ENCODE results near the gene NLRC4.
A peak's percentile ranks its signal among the peaks of the same experiment; 100 is the strongest.
"Not testable (repeated sequence)": the region's sequence is repeated elsewhere in the genome, so short reads cannot be mapped to it uniquely, and the experiment has no call there.

Gene NLRC4, protein sequence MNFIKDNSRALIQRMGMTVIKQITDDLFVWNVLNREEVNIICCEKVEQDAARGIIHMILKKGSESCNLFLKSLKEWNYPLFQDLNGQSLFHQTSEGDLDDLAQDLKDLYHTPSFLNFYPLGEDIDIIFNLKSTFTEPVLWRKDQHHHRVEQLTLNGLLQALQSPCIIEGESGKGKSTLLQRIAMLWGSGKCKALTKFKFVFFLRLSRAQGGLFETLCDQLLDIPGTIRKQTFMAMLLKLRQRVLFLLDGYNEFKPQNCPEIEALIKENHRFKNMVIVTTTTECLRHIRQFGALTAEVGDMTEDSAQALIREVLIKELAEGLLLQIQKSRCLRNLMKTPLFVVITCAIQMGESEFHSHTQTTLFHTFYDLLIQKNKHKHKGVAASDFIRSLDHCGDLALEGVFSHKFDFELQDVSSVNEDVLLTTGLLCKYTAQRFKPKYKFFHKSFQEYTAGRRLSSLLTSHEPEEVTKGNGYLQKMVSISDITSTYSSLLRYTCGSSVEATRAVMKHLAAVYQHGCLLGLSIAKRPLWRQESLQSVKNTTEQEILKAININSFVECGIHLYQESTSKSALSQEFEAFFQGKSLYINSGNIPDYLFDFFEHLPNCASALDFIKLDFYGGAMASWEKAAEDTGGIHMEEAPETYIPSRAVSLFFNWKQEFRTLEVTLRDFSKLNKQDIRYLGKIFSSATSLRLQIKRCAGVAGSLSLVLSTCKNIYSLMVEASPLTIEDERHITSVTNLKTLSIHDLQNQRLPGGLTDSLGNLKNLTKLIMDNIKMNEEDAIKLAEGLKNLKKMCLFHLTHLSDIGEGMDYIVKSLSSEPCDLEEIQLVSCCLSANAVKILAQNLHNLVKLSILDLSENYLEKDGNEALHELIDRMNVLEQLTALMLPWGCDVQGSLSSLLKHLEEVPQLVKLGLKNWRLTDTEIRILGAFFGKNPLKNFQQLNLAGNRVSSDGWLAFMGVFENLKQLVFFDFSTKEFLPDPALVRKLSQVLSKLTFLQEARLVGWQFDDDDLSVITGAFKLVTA

DNA sequence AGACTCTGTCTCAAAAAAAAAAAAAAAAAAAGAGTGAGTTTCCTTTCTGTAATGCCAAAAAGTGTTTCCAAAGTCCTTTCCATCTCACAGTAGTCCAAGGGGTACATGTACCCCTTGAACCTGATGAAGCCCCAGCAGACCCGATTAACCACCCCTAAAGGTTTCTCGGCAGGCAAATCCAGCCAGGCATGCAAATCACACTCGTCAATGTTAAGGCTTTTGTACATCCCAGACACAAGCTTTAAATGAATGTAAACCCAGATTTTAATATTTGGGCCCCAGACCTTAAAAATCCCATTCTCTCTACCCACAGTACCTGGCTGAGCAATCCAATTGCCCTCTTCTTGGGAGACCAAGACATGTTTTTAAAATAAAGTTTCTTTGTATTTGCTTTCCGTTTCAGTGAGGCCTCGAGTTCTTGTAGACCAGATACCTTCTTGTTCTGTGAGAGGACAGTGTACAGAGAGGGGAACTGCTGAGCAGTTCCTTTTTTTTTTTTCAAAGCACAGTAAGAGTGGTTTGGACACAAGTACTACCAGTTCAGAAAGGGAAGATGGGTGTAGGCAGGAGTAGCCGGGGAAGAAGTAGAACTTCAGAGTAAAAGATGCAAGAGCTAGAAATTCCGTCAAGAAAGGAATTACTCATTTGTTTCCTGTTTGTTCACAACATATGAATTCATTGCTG is at the start of gene NLRC4:
NLRC4 (minus strand) TSS at position 465 of the 684 bp plus-strand sequence. CDS start 8,111 bp downstream, outside the sequence.
- DNase-seq: no peak

DNA sequence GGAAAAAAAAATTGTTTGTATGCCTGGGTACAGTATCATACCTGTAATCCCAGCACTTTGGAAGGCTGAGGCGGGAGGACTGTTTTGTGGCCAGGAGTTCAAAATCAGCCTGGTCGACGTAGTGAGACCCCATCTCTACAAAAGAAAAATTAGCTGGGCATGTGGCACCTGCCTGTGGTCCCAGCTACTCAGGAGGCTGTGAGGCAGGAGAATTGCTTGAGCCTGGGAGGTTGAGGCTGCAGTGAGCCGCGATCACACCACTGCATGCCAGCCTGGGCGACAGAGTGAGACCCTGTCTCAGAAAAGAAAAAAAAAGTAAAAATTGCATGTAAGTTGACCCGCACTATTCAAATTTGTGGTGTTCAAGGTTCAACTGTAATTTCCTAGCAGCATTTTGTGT is 45.9 kb upstream of the NLRC4 start:
- DNase-seq: no peak

DNA sequence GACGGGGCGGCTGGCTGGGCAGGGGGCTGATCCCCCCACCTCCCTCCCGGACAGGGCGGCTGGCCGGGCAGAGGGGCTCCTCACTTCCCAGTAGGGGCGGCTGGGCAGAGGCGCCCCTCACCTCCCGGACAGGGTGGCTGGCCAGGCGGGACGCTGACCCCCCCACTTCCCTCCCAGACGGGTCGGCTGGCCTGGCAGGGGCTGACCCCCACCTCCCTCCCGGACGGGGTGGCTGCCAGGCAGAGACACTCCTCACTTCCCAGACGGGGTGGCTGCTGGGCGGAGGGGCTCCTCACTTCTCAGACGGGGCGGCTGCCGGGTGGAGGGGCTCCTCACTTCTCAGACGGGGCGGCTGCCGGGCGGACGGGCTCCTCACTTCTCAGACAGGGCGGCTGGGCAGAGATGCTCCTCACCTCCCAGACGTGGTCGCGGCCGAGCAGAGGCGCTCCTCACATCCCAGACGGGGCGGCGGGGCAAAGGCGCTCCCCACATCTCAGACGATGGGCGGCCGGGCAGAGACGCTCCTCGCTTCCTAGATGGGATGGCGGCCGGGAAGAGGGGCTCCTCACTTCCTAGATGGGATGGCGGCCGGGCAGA is 29.4 kb upstream of the NLRC4 start:
- not testable (repeated sequence) for DNase-seq

DNA sequence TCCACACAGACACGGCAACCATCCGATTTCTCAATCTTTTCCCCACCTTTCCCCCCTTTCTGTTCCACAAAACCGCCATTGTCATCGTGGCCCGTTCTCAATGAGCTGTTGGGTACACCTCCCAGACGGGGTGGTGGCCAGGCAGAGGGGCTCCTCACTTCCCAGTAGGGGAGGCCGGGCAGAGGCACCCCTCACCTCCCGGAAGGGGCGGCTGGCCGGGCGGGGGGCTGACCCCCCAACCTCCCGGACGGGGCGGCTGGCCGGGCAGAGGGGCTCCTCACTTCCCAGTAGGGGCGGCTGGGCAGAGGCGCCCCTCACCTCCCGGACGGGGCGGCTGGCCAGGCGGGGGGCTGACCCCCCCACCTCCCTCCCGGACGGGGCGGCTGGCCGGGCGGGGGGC is 28.8 kb upstream of the NLRC4 start:
- not testable (repeated sequence) for DNase-seq

DNA sequence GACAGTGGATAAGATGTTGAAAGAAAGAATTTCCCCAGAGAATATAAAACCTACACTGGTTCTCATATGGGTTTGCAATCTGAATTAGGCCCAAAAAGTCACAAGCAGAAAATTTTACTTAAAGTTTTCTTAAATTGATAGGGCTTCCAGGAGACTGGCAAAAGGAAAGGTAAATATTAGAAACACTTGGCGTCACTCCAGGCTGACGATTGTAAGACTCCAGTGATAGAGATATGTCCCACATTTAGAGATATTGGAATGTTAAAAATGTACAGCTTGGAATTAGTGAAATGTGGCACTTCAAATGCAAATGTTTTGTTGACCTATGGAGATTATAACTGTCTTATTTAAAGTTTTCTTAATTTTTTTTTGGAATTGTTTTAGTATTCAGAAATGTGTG is 27.1 kb upstream of the NLRC4 start:
- DNase-seq: no peak

DNA sequence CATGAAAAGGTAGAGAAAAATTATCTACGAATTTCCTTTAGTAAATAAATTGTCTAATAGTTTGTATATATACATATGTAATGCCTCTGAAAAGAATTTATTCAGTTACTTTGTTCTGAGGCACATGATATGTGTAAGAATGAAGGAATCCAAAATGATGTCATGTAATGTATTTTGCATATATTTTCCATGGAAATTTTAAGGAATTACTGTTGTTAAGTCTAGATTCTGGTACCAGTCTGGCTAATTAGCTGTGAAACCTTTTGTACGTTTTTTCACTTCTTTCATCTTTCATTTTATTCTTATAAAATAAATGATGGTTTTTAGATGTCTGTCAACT is 25.3 kb upstream of the NLRC4 start:
- no peak for DNase-seq

DNA sequence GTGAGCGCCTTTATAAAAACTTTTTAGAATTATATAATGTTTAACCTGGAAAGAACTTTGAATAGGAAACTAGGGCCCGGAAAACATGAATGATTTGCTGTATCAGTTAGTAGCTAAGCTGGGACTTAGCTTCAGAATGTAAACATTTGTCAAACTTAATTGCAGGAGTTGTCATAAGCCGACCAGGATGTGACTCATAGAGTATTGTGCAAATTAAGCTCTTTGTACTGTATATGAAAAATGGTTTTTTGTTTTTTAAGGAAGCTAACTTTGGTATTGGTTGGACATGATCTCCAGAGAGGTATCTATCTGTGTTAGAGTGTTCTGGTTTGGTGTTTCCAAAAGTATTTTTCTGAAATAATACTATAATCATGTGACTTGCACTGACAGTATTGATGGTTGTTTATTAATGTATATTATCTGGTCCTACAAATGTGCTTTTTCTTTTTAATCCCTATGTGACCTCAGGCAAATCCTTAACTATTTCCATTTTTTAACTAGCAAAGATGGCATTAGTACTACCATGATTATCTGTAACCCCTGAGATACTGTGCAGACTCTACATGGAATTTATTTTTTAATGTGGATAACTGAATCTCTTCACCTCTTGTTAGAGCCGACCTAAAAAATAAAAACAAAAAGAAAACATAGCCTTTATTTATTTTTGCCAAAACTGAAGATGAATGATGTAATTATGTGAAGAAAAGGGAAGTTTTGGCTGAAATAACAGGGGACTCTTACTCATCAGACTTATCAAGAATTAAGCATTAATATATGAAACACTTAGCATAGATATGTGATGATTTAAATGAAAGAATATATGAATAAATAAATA is 24.7 kb upstream of the NLRC4 start:
- no peak for DNase-seq

DNA sequence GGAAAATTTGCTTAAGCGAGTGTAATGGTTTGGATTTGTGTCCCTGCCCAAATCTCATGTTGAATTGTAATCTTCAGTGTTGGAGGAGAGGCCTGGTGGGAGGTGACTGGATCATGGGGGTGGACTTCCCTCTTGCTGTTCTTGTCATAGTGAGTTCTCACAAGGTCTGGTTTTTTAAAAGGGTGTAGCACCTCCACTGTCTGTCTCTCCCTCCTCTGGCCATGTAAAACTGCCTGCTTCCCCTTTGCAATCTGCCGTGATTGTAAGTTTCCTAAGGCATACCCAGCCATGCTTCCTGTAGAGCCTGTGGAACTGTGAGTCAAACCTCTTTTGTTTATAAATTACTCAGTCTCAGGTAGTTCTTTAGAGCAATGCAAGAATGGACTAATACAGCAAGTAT is 19.6 kb upstream of the NLRC4 start:
- no peak for DNase-seq

DNA sequence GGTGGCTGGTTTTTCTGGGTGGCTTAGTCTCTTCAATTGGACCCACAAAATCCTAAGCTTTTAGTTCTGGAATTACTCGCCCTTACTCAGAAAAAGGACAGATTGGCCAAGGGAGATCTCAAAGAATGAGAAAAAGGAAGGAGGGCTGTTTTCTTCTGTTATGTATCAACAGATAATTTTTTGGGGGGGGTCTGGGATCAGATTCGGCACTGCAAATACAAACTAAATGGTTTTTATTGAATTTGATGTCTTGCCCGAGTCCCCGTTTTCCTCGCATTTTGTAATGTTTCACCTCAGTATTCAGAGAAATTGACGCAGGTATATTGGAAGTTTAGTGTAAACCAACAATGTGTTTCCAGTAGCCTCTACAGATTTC is 13.8 kb upstream of the NLRC4 start:
- DNase-seq: no peak

DNA sequence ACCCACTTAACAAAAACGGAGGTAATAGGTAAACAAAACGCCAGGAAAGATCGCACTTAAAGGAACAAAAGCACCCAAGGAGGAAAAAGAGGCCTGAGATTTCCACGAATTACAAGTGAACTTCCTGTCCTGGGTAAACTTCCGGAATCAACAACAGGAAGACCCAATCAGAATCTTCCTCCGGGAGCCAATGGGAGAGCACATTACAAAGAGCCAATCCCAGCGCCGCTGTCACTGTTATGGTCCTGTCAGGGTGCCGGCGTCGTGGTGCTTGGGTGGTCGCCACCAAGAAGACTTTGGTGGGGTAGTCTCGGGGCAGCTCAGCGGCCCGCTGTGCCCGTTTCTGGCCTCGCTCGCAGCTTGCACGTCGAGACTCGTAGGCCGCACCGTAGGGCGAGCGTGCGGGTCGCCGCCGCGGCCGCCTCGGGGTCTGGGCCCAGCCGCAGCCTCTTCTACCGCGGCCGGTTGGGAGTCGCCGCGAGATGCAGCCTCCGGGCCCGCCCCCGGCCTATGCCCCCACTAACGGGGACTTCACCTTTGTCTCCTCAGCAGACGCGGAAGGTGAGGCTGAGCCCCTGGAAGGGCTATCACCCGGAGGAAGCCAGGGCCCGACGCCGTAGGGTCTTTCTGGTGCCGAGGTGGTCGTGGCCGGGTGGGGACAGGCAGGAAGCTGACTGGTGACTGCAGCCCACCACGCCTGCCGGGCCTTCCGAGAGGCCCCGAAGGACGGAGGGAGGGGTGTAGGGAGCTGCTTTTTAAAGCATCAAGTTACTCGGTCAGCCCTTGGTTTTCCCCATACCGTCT is 13.2 kb upstream of the NLRC4 start, which contains the start of gene YIPF4:
YIPF4 (plus strand) TSS at position 231 of the 804 bp plus-strand sequence; CDS start at position 483, 252 bp downstream.
- peak; percentile 75 for DNase-seq

DNA sequence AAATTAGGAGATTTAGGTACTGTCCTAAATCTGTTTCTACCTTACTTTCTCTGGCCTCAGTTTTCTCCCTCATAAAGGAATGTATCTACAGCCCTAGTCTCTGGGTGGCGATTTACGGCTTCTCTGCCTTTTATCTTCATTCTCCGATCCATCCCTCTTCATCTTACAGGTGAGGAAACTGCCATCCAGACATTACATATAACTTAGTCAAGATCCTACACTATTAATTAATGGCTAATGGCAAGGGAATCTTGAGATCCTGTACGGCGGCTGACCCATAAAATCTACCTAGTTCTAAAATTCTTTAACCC is 12.6 kb upstream of the NLRC4 start:
- DNase-seq: no peak

DNA sequence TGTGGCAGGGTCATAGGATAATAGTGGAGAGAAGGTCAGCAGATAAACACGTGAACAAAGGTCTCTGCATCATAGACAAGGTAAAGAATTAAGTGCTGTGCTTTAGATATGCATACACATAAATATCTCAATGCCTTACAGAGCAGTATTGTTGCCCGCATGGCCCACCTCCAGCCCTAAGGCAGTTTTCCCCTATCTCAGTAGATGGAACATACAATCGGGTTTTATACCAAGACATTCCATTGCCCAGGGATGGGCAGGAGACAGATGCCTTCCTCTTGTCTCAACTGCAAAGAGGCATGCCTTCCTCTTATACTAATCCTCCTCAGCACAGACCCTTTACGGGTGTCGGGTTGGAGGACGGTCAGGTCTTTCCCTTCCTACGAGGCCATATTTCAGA is 11.1 kb upstream of the NLRC4 start:
- DNase-seq: not testable (repeated sequence)

DNA sequence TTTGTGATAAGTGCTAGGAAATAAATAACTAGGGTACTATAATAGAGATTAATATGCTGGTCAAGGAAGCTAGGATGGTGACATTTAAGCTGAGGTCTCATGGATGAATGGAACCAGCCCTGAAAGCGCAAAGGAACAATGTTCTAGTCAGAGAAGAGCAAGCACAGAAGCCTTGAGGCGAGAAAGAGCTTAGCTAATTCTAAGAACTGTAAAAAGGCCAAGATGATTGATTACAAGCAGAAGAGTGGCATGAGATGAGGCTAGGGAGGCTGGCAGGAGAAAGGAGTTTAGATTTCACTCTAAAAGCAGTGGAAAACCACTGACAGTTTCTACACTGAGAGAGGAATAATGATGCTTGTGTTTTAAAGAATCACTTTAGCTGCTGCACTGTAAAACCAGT is 9.6 kb upstream of the NLRC4 start:
- no peak for DNase-seq

DNA sequence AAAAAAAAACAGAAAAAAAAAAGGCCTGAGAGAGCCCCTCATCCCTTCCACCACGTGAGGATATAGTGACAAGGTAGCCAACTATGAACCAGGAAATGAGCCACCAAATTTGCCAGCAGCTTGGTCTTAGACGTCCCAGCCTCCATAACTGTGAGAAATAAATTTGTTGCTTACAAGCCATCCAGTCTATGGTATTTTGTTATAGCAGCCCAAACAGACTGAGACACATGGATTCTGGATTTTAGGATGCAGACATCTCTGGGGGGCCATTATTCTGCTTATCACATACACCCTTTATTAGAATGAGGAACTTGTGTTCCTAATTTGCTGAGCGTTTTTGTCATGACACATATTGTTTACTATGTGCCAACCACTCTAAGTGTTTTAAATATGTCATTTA is 7.6 kb upstream of the NLRC4 start:
- DNase-seq: no peak

DNA sequence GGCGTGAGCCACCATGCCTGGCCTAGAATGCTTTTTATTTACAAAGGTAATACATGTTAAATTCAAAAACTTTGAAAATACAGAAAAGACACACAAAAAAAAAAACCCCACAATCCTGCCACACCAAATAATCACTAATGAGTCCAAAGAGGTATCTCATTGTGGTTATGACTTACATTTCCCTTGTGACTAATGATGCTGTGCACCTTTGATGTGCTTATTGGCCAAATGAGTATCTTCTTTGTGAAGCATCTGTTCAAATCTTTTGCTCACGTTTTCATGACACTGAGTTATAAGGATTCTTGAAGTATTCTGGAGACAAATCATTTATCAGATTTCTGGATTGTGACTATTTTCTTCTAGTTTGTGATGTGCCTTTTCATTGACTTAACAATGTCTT is 6.4 kb upstream of the NLRC4 start:
- DNase-seq: no peak

DNA sequence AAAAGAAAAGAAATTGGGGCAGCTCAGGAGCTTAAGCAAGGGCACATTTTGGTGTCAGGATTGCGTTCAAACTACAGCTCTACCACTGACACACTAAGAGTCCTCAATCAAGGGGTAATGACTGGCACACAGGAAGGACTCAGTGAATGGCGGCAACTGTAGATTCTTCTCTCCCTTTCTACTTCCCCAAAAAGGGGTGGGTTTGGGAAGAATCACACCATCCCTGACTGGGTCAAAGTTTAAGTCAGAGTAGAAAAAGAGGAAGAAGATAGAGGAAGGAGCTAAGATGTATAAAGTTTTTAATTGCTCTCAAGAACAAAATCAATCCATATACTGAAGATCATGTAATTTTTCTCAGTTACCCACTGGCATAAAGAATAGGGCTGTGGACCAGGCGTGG is 2.6 kb downstream of the NLRC4 start:
- DNase-seq: no peak

DNA sequence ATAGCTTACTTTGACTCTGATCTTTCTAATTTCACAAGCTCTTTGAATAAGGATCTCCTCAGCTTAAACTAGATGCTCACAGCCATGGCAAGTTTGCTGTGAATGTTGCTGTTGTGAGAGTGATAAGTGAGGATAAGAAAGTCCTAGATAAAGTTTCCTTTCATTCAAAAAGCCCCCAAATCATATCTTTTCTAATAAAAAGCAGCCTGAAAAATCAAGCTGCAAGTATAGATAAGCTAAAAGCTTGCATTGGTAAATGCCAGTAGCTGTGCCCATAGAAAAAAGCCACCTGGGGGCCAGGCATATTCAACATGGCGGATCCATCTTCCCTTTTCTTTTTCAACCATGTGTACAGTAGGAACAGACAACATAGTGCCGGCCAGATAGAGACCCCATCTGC is 4.3 kb downstream of the NLRC4 start:
- DNase-seq: no peak

DNA sequence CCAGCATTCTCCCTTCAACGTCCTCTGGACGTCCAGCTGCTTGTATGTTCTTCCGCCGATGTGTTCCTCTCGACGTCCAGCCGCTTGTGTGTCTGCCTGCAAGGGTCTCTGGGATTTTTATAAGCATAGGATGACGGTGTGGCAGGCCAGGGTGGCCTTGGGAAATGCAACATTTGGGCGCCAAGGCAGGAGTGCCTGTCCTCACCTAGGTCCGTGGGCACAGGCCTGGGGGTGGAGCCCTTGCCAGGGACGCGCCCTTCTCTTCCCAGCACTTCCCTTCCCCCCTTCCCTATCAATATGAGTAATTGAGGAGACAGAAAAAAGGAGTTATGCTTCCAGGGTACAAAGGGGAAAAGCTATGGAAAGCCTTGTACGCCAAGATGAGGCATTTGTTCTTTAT is 6.4 kb downstream of the NLRC4 start:
- DNase-seq: no peak

DNA sequence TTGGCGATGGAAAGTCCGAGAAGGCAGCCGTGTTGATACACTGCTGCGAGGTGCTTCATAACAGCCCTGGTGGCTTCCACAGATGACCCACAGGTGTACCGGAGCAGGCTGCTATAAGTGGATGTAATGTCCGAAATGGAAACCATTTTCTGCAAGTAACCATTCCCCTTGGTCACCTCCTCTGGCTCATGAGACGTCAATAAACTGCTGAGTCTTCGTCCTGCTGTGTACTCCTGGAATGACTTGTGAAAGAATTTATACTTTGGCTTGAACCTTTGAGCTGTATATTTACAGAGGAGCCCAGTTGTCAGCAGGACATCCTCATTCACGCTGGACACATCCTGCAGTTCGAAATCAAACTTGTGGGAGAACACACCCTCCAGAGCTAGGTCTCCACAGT is 14.4 kb downstream of the NLRC4 start:
- no peak for DNase-seq

DNA sequence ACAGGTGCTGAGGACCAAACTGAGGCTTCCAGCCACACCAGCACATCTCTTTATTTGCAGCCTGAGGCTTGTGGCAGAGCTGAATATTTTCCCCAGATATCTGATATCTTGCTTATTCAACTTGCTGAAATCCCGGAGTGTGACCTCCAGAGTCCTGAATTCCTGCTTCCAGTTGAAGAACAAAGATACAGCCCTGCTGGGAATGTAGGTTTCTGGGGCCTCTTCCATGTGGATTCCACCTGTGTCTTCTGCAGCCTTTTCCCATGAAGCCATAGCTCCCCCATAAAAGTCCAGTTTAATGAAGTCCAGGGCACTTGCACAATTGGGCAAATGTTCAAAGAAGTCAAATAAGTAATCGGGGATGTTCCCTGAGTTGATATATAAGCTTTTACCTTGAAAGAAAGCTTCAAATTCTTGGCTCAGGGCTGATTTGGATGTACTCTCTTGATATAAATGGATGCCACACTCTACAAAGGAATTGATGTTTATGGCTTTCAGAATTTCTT is 14.9 kb downstream of the NLRC4 start:
- no peak for DNase-seq

DNA sequence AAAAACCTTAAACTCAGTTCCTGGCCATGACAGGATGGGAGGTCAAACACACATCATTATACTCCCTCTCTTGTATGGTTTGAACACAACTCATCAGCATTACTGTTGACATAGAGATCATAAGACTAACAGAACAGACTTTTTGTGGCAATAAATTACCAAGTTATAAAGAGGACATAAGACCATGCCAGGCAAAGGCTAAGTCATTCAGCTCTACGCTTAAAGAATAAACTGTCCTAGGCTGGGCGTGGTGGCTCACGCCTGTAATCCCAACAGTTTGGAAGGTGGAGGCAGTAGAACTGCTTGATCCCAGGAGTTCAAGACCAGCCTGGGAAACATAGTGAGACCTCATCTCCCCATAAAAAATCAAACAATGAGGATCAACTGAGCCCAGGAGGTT is 16.4 kb downstream of the NLRC4 start:
- DNase-seq: no peak
